ENCODE data around the gene TNPO2.
"Not testable (repeated sequence)": the region's sequence is repeated elsewhere in the genome, so short reads cannot be mapped to it uniquely, and the experiment has no call there.

Gene TNPO2

DNA sequence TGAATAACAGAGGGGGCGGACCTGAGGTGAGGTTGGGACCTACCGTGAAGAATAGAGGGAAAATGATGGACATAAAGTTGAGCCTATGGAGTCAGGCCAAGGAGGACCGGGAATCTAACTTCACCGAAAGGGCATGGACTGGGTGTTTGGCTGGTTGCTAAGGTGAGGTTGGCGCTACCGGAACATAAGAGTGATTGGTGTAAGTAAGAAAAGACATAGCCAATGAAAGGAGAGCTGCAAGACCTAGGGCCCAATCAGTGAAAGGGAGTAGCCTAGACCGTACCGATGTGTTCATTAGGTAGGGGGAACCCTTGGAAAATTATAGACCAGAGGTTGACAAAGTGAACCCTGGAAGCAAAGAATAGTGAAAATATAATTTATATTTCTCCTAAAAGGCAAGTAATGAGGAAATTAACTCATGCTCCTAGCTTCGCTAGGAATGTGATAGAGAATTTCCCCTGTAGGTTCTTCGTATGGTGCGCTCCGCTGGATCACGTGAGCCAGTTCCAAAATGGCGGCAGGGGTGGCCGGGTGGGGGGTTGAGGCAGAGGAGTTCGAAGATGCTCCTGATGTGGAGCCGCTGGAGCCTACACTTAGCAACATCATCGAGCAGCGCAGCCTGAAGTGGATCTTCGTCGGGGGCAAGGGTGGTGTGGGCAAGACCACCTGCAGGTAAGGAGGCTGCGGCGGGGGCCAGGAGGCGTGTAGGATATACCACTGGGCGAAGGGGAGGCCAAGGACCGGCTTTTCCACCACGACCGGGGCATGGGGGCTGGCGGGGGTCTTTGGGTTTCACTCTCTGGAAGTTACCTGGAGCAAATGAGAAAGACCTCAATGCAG is 13.5 kb upstream of the TNPO2 start, which contains the start of gene GET3:
GET3 (plus strand) TSS at position 503 of the 840 bp plus-strand sequence; CDS start at position 512, 9 bp downstream.
- DNase-seq = peak; percentile 100

DNA sequence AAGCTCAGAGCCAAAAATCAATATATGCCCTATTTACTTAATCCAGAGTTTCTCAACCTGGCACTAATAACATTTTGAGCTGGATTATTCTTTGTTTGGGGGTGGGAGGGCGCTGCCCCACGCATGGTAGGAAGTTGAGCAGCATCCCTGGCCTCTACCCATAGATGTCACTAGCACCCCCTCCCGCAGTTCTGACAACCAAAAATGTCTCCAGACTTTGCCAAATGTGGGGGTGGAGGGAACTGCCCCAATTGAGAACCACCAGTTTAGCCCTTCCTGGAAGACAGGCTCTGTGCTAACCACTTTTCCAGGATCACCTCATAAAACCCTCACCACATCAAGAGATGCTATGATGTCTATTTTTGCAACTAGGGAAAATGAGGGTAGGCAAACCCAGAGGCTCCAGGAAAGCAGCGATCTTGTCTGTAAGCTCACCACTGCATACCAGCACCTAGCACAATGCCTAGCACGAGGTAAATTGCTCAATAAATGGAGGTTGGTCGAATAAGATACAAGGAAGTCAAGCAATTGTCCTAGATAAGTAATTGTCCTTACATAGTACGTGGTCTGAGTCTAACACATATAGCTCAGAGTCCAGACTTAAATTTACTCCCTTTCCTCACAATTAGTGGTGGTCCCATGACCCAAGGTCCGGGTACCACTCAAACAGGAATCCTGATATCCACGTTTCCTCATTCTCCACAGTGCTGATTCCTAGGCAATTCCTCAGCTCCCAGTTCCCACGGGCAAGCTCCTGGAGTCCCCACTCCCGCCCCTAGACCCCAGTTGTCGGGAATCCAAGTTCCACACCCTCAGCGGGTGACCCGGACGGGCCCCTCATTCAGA is 9.9 kb upstream of the TNPO2 start:
- no peak for DNase-seq

DNA sequence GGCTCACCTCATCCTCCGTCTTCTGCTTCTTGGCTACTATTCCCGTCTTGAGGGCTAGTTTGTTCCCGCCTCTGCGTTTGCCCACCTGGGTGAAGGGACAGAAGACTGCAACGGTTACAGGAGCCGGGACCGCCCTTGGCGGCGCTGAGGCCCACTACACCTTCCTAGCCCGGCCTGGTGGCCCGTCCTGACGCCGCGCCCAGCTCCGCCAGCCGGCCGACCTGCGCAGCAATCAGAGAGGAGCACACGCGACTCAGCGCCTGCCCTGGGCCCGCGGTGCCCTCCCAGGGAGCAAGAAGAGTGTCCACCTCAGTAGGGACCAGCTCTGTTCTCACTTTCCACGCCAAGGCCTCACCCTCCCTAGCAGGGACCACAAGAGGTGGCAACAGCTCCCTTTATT is 7.6 kb upstream of the TNPO2 start:
- no peak for DNase-seq

DNA sequence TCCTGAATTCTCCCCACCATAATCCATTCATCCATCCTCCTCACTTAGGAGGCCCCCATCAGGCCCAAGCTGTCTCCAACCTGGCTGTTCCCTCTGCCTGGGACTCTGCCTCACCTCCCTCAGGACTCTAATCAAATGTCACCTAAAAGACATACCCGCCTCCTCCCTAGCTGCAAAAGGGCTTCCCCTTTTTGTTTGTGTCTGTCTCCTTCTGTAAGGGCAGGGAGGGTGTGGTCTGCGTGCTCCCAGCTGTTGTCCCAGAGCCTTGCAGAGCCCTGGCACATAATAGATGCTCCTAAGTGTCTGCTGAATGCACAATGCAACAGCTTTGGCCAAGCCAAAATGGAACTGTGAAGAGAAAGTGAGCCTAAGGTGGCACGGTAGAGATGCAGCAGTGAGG is 6.3 kb upstream of the TNPO2 start:
- no peak for DNase-seq

DNA sequence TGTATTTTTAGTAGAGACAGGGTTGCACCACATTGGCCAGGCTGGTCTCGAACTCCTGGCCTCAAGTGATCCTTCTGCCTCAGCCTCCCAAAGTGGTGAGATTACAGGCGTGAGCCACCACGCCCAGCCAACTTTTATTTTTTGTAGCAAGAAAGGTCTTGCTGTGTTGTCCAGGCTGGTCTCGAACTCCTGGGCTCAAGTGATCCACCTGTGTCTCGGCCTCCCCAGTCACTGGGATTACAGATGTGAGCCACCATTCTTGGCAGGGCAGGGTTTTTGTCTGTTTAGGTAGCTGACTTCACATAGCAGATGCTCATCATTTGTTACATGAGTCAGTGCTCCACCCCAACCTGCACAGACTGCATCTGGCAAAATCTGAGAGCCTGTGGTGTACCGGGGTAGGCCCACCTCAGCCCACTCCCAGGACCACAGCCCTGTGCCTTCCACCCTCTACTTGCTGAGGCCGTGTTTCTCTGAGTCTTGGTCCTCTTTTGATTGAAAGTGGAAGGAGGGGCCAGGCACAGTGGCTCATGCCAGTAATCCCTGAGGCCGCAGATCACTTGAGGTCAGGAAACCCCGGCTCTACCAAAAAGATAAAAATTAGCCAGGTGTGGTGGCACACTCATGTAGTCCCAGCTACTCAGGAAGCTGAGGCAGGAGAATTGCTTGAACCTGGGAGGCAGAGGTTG is 4.2 kb upstream of the TNPO2 start:
- DNase-seq = no peak

DNA sequence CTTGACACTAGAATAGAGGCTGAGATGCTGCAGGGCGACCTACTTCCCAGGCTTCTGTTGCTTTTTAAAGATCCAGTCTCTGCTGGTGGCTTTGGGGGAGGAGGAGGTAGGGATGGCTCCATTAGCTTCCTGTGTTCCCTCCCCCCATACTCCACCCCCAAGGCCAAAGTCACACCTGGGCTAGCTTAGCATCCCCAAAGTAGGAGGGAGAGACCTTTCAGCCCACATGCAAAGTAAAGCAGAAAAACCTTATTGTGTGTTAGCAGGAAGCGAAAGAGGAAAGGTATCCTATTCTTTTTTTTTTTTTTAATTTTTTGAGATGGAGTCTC is 3.2 kb upstream of the TNPO2 start:
- DNase-seq = no peak

DNA sequence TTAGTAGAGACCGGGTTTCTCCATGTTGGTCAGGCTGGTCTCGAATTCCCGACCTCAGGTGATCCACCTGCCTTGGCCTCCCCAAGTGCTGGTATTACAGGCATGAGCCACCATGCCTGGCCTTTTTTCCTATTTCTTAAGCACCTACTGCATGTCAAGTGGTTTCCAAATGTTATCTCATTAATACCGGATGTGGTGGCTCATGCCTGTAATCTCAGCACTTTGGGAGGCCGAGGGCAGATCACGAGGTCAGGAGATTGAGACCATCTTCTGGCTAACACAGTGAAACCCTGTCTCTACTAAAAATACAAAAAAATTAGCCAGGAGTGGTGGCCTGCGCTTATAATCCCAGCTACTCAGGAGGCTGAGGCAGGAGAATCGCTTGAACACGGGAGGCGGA is 1.9 kb upstream of the TNPO2 start:
- DNase-seq = not testable (repeated sequence)

DNA sequence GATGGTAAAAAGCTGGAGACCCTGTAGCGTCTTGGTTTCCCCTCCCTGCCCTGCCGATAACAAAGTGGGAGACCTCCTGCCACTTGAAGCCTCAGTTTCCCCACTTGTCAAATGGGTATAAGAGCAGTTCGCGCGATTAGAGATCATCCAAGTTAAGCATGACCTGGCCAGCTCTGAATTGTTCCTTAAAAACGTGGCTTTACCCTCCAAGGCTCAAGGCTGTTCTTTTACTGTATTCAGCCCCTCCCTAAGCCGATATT is 421 bp downstream of the TNPO2 start:
- DNase-seq = no peak

DNA sequence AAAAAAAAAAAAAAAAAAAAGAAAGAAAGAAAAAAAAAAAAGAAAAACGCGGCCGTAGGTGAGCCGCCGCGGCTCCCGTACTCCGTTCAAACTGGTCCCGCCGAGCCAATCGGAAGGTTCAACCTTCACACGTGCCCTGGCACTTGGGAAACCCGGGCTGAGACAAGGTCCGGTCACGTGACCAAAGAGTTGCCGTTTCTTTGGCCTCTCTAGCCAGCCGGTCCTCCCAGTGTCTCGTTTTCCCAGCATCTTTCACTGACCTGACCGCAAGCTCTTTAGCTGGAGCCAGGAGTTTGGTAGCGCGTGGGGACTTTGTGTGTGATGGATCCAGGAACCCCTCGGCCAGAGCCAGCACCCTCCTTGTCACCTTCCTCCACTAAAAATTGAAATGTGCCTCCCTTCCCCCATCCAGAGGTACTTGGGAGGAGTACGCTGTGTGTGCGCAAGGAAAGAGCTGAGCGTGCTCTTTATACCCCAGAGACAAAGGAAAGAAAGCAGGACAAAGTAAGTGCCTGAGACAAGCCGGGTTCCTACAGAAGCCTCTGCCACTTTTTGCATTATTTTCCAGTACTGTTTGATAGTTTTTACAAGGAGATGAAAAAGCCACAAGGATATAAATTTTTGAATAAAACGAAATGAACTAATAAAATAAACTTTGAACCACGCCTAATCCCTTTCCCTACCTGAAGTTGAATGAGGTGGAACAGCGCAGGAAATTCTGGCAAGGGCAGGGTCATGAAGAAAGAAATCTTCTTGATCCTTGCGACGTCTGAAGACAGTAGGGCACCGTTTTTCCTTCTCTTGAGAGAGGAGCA is 959 bp downstream of the TNPO2 start:
- peak; percentile 99 for DNase-seq

DNA sequence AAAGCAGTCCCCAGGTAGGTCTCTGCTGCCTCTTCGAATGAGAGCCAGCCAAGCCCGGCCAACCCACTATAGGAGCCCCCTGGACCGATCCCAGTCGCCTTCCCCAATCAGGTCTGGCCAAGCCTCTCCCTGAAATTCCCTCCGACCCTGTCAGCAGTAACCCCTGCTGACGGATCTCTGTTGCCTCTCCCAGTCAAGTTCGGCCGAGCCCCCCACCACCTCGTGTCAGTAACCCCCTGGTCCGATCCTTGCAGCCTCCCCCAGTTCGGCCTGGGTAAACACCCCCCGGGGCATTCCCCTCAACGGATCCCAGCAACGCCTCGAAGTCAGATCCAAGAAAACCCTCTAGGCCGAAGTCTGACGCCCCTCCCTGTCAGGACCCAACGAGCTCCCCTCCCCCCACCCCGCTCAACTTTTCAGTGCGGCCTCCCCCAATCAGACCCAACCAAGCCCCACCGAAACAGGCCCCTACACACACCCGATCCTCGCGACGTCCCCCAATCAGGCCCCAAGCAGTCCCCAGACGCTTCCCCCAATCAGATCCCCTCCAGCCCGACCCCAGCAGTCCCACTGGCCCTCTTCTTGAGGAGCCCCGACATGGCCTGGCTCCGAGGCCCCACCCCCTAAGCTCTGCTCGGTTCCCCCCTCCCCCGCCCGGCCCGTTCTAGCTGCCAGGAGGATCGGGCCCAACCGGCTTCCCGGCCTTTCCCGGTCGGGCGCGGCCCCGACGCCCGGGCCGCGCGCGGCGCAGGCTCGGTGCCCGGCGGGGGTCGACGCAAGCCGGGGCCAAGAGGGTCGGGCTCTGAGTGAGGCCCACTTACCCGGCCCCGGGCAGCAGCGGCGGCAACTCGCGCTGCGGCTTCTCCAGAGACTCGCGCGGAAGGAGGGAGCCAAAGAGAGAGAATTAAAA is 1.8 kb downstream of the TNPO2 start:
- DNase-seq = peak; percentile 51

DNA sequence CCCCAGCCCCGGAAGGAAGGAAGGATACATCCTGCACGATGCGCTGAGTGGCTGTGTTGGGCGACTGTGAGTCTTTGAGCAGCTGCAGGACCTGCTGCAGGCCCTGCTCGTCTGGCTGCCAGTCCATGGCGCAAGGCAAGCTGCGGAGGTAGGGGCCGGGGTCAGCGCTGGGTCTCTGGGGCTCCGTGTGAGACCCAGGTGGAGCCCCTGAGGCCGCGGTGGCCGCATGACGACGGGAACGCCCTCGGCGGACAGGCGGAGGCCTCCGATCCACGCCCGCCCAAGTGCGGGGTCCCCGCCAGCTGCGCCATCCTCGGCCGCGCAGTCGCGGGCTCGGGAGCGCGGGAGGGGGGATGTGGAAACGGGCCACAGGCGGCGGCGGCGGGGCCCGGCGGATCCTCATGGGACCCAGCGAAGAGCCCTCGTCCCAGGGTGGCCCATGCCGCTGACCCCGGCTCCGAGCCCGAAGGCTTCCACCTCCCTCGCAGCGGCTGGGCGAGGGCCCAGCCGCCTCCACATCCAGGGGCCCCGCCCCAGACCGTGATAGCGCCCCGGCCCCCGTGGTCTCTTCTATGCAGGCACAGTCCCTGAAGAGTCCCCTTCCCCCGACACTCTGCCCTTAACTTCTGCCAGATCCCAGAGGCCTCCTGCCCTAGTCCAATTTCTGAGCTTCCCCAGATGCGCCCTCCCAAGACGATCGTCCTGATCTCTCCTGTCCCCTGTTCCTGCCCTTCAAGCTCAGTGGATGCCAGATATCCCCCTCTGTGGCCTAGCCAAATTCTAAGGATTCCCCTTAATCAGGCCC is 2.7 kb downstream of the TNPO2 start:
- no peak for DNase-seq

DNA sequence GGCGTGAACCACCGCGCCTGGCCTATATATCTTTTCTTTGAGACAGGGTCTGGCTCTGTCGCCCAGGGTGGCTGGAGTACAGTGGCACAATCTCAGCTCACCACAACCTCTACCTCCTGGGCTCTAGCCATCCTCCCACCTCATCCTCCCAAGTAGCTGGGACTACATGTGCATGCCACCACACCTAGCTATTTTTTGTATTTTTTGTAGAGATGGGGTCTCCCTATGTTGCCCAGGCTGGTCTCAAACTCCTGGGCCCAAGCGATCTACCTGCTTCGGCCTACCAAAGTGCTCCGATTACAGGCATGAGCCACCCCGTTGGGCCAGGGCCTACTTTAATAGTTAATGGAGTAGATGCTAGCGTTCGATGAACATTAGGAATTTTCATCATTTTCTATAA is 3.4 kb downstream of the TNPO2 start:
- no peak for DNase-seq

DNA sequence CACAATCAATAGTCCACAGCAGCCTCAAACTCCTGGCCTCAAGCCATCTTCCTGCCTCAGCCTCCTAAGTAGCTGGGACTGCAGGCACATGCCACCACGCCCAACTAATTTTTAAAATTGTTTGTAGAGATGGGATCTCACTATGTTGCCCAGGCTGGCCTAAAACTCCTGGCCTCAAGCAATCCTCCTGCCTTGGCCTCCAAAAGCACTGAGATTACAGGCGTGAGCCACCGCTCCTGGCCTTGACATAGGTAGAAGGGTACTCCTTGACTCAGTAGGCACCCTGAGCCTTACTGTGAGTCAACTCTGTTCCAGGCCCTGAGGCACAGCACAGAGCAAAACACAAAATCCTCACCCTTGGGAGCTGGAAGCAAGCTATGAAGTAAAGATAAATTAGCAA is 7.8 kb downstream of the TNPO2 start:
- no peak for DNase-seq

DNA sequence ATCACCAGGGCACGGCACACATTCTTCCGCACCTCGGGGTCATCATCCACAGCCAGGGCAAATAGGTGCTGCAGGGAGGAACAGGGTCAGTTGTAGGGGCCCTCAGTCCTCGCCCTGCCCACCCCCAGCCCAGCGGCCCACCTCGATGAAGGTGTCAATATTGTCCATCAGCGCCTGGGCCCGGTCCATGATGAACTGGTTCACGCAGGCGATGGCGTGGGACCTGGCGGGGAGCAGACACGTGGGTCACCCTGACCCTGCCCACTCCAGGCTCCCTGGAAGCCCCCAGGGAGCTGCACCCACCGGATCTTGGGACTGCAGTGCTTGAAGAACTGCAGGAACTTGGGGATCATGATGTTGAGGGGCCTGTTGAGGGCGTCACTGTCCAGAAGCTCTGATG is 8.6 kb downstream of the TNPO2 start:
- DNase-seq = no peak

DNA sequence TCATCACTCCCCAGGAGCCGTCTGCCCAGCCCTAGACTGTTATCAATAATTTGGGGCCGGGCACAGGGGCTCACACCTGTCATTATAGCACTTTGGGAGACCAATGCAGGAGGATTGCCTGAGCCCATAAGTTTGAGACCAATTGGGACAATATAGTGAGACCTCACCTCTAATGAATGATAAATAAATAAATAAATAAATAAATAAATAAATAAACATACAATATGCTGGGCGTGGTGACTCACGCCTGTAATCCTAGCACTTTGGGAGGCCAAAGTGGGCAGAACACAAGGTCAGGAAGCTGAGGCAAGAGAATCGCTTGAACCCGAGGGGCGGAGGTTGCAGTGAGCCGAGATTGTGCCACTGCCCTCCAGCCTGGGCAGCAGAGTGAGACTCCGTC is 10.4 kb downstream of the TNPO2 start:
- not testable (repeated sequence) for DNase-seq

DNA sequence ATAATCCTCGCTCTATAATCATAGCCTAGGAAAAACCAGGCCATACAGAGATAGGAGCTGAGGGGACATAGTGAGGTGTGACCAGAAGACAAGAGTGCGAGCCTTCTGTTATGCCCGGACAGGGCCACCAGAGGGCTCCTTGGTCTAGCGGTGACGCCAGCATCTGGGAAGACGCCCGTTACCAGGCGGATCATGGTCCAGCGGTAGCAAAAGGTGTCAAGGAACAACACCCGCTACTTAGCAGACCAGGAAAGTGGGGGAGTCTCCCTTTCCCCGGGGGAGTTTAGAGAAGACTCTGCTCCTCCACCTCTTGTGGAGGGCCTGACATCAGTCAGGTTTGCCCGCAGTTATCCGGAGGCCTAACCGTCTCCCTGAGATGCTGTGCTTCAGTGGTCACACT is 11.7 kb downstream of the TNPO2 start:
- DNase-seq = not testable (repeated sequence)

DNA sequence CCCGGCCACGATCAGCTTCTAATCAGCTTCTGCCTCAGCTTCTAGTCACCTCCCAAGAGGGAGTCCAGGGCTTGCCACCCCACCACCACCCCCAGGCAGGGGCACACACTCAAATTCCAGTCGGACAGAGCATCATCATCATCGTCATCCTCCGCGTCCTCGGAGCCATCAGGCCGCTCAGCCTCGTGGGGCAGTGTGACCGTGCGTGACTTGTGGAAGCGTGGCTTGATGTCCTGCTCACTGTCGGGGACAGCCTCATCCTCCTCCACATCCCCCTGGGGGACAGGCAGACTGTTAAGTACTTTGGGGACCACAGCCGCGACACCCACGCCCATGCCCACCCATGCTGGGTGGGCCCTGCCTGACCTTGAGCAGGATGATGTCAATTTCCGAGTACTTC is 12.5 kb downstream of the TNPO2 start:
- DNase-seq = no peak

DNA sequence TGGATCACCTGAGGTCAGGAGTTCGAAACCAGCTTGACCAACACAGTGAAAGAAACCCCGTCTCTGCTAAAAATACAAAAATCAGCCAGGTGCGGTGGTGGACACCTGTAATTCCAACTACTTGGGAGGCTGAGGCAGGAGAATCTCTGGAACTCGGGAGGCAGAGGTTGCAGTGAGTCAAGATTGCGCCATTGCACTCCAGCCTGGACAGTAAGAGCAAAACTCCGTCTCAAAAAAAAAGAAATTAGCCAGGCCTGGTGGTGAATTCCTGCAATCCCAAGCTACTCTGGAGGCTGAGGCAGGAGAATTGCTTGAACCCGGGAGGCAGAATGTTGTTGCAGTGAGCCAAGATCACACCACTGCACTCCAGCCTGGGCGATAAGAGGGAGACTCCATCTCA is 15.1 kb downstream of the TNPO2 start:
- no peak for DNase-seq

DNA sequence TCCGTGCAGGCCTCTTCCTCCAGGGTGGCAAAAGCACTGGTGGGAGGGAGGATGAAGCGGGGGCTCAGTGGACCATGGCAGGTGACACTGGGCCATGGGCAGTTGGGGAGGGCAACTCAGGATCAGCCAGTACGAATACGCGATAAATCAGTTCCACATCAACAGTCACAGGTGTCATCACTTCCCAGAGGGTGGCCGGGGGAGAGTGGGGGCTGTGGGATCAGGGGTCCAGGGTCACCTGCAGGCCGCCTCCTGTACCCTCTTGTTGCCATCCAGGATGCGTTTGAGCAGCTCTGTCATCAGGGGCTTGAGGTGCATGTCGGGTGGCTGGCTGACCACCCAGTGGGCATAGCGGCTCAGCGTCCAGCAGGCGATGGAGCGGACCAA is 17.4 kb downstream of the TNPO2 start:
- no peak for DNase-seq

DNA sequence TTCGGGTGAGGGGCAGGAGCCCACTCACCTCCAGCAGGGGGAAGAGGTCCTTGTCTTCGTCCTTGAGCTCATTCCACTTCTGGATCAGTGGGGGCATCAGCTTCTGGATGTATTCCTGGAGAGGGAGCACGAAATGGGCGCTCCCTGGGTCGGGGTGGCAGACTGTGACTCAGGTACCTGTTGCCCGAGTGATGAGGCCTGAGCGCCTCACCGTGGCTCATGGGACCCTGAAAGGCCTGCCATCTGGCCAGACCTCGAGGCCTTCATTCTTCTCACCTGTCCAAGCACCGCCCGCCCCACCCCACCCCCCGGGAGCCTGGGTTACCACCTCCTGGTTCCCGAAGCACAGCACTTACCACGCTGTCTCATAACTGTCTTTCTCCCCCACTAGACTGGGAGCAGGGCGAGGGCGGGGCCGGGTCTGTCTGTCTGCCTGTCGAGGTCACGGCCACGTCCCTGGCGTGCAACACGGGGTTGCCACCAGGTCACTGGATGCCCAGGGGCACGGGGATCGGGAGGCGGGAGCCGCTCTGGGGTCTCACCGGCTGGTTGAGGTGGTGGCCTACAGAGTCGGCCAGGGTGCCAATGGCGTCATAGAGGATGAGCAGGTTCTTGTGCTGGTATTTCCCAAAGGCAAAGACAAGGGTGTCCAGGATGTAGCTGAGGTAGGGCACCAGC is 17.9 kb downstream of the TNPO2 start:
- no peak for DNase-seq

DNA sequence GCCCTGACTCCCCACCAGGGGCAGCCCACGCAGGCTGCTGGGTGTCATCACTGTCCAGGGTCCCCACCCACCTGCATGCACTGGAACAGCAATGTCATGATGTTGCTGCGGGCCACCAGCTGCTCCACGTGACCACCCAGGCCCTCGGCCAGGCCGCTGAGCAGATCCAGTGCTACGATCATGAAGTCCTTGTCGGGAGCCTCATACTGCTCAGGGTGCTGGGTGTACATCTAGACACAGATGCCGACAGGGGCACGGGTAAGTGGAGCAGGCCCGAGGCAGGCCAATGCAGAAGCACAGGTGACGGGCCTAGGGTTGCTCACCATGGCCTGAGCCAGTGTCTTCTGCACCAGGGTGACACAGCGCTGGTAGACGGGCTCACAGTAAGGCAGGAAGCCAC is 18.6 kb downstream of the TNPO2 start:
- no peak for DNase-seq
